ENCODE measurements around the gene CFTR. TPM values are rescaled to one million over a fixed set of nuclear protein-coding genes. Genes with fewer than 3 reads are reported as not detected.

The CFTR gene
- total and polyA plus RNA-seq, 2 of the 8 experiments (the other 6 are each of a cell fraction or from before 2014, with no cell fraction given): 1.2 to 1.6 TPM

DNA sequence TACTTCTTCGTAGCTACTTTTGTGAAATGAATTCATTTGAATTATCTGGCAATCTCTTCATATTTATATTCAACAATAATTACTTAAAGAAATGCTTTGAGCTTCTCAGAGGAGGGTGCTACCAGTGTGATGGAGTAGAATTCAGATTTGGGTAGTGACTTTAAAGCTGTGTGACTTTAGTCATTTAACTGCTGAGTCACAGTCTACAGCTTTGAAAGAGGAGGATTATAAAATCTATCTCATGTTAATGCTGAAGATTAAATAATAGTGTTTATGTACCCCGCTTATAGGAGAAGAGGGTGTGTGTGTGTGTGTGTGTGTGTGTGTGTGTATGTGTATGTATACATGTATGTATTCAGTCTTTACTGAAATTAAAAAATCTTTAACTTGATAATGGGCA is 68.2 kb downstream of the CFTR start (continued):
- TF ChIP-seq, protein P1, sequence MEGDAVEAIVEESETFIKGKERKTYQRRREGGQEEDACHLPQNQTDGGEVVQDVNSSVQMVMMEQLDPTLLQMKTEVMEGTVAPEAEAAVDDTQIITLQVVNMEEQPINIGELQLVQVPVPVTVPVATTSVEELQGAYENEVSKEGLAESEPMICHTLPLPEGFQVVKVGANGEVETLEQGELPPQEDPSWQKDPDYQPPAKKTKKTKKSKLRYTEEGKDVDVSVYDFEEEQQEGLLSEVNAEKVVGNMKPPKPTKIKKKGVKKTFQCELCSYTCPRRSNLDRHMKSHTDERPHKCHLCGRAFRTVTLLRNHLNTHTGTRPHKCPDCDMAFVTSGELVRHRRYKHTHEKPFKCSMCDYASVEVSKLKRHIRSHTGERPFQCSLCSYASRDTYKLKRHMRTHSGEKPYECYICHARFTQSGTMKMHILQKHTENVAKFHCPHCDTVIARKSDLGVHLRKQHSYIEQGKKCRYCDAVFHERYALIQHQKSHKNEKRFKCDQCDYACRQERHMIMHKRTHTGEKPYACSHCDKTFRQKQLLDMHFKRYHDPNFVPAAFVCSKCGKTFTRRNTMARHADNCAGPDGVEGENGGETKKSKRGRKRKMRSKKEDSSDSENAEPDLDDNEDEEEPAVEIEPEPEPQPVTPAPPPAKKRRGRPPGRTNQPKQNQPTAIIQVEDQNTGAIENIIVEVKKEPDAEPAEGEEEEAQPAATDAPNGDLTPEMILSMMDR (IDR thresholded peaks at IDR 0.05; ENCODE audit: control extremely low read depth in 1 of 3, insufficient read depth in 1 of 3, low read depth in 1 of 3, low read length in 3 of 3): no peak
